OCI-LY1 (cell line): ENCODE data around the gene COL16A1.

ENCODE experiments used
- H2AFZ ChIP-seq: fragments of 200-600 bp; sonication (generic), shearing (Covaris generic); 2 replicates; pipeline ENCODE4 v1.6.0; 2014; ENCODE audit warnings: antibody characterized with exemption, mild to moderate bottlenecking, low read length
- H3F3A ChIP-seq: fragments of 200-600 bp; sonication (generic), shearing (Covaris generic); 2 replicates; pipeline ENCODE4 v1.6.0; 2014; ENCODE audit warnings: mild to moderate bottlenecking, antibody characterized with exemption, low read length, moderate library complexity; ENCODE audit not compliant: insufficient read depth
- H3K27ac ChIP-seq: fragments of 200-600 bp; sonication (generic); 2 replicates; pipeline ENCODE4 v1.5.1; 2014; ENCODE audit warnings: low read length, mixed run types, mild to moderate bottlenecking, low read depth; ENCODE audit not compliant: poor library complexity, severe bottlenecking
- H3K27me3 ChIP-seq: fragments of 200-600 bp; sonication (generic); 2 replicates; pipeline ENCODE4 v1.6.0; 2014; ENCODE audit warnings: antibody characterized with exemption, mild to moderate bottlenecking, low read length, moderate library complexity; ENCODE audit not compliant: insufficient read depth
- H3K36me3 ChIP-seq: fragments of 200-600 bp; sonication (generic); 2 replicates; pipeline ENCODE4 v1.6.1; 2014; ENCODE audit warnings: mild to moderate bottlenecking, antibody characterized with exemption, low read length, moderate library complexity, mixed read lengths; ENCODE audit not compliant: insufficient read depth
- H3K4me1 ChIP-seq: fragments of 200-600 bp; sonication (generic); 2 replicates; pipeline ENCODE4 v1.5.1; 2014; ENCODE audit warnings: mild to moderate bottlenecking, low read length, moderate library complexity; ENCODE audit not compliant: insufficient read depth, severe bottlenecking
- H3K4me2 ChIP-seq: fragments of 200-600 bp; sonication (generic), shearing (Covaris generic); 2 replicates; pipeline ENCODE4 v1.6.1; 2014; ENCODE audit warnings: low read length
- H3K4me3 ChIP-seq: fragments of 200-600 bp; sonication (generic); 2 replicates; pipeline ENCODE4 v1.5.1; 2014; ENCODE audit warnings: low read length, low read depth, mild to moderate bottlenecking, mixed read lengths; ENCODE audit not compliant: poor library complexity, severe bottlenecking
- H3K79me2 ChIP-seq: fragments of 200-600 bp; shearing (Covaris generic); 2 replicates; pipeline ENCODE4 v1.6.1; 2016; ENCODE audit warnings: mixed run types, low read length, mixed read lengths; ENCODE audit not compliant: insufficient read depth
- H3K9ac ChIP-seq: fragments of 200-600 bp; sonication (generic), shearing (Covaris generic); 2 replicates; pipeline ENCODE4 v1.6.1; 2014; ENCODE audit warnings: mild to moderate bottlenecking, low read length, mixed read lengths
- H3K9me2 ChIP-seq: fragments of 200-600 bp; sonication (generic), shearing (Covaris generic); 2 replicates; pipeline ENCODE4 v1.6.1; 2014; ENCODE audit warnings: low read depth, mild to moderate bottlenecking, low read length, mixed read lengths
- H3K9me3 ChIP-seq: fragments of 200-600 bp; shearing (Covaris generic); 2 replicates; pipeline ENCODE4 v1.6.1; 2014; ENCODE audit warnings: low read length, mixed read lengths
- H4K20me1 ChIP-seq: fragments of 200-600 bp; sonication (generic), shearing (Covaris generic); 2 replicates; pipeline ENCODE4 v1.6.0; 2016; ENCODE audit warnings: mild to moderate bottlenecking, low read length; ENCODE audit not compliant: insufficient read depth
- CTCF ChIP-seq: fragments of 200-600 bp; sonication (generic), shearing (Covaris generic); IDR thresholded peaks from 2 replicates; pipeline ENCODE4 v1.5.1; 2017; ENCODE audit warnings: mild to moderate bottlenecking, antibody characterized with exemption, low read length, moderate library complexity, mixed read lengths
- EZH2 ChIP-seq: fragments of 200-600 bp; sonication (generic), shearing (Covaris generic); IDR thresholded peaks from 2 replicates; pipeline ENCODE4 v1.8.0; 2017; ENCODE audit warnings: borderline replicate concordance, mixed run types, mild to moderate bottlenecking, antibody characterized with exemption, low read length, moderate library complexity, mixed read lengths

COL16A1 gene

GRCh38 chr1:31703431-31704270 is at the start of gene COL16A1:
Gene COL16A1, minus strand, starts transcription at chr1:31704017. Its CDS starts 1,824 bp downstream, at chr1:31702193.
- Histone ChIP-seq H2AFZ (no peak within 1 kb of the TSS), H3K4me3 (no peak within 1 kb of the TSS), H3K4me1 (peaks cover 3% of the 10 kb centered on the region)

DNA sequence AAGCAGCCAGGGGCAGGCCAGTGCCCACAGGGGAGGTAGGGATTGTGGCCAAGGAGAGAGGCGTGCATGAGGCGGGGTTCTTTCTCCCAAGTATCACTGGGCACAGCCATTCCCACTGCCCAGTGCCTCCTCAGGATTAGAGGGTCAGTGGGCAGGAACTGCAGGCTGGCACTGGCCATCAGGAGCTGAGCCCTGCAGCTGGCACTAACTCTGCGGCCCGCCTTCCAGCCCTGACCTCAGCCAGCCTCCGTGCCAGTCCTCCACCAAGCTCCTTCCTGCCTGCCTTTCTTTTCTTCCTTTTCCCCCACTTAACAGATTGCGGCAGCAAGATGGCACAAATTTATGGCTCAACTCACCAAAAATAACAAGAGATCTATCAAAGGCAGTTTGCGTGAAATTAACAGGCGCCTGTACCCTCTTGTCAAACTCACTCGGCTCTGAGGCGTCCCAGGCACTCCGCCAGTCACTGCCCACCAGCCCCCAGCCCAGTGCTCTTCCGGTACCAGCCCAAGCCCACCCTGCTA is 49.2 kb upstream of the COL16A1 start:
- no peaks in the 10 kb centered on the region for H4K20me1 ChIP-seq
- H3K27me3 ChIP-seq: peaks cover 6% of the 10 kb centered on the region; the same call in 1 of the 2 replicates
- no peak for TF ChIP-seq EZH2
- no peak for TF ChIP-seq CTCF
- no peaks in the 10 kb centered on the region for H3K4me1 ChIP-seq
- no peak overlapping the region for H3K4me2 ChIP-seq
- H3K9me2 ChIP-seq: no peaks in the 10 kb centered on the region
- no peaks in the 10 kb centered on the region for H3F3A ChIP-seq
- no peak overlapping the region for H3K9ac ChIP-seq
- H3K27ac ChIP-seq: no peak overlapping the region
- H3K36me3 ChIP-seq: no peaks in the 10 kb centered on the region
- H3K79me2 ChIP-seq: no peaks in the 10 kb centered on the region
- H3K4me3 ChIP-seq: no peak overlapping the region
- no peaks in the 10 kb centered on the region for H3K9me3 ChIP-seq
- H2AFZ ChIP-seq: no peak overlapping the region

More at GRCh38 chr1:31703431-31704270, at the start of gene COL16A1:
- Histone ChIP-seq H3F3A (no peaks in the 10 kb centered on the region), H3K9ac (no peak within 1 kb of the TSS), H3K9me3 (no peaks in the 10 kb centered on the region), H3K9me2 (no peaks in the 10 kb centered on the region), H3K36me3 (no peaks in the 10 kb centered on the region), H3K79me2 (no peaks in the 10 kb centered on the region), H3K4me2 (no peak within 1 kb of the TSS), H4K20me1 (no peaks in the 10 kb centered on the region), H3K27ac (no peak within 1 kb of the TSS), H3K27me3 (peaks cover 7% of the 10 kb centered on the region; the same call in 1 of the 2 replicates)
- TF ChIP-seq CTCF (no peak), EZH2 (no peak)

DNA sequence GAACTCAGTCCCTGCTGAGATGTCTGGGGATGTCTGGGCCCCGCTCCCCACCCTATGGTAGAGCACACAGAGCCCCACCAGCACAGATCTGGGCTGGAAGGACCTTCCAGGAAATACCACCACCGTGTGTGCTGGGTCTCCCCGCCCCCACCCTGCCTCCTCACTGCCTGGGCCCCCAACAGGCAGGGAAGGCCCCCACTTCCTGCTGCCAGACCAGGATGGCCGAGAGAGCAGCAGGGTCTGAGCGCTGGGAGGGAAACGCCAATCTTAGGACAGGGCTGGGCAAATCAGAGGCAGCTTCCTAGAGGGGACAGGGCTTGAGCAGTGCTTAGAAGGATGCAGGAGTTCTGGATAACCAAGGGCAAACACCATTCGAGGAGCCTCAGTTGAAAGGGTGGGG is 48.4 kb upstream of the COL16A1 start:
- Histone ChIP-seq H3K9me2 (no peaks in the 10 kb centered on the region), H2AFZ (no peak overlapping the region), H3K27ac (no peak overlapping the region), H3K9me3 (no peaks in the 10 kb centered on the region), H3K9ac (no peak overlapping the region), H3K27me3 (peaks cover 6% of the 10 kb centered on the region; the same call in 1 of the 2 replicates), H3K79me2 (no peaks in the 10 kb centered on the region), H4K20me1 (no peaks in the 10 kb centered on the region), H3K4me1 (no peaks in the 10 kb centered on the region), H3K4me2 (no peak overlapping the region), H3F3A (no peaks in the 10 kb centered on the region), H3K36me3 (no peaks in the 10 kb centered on the region), H3K4me3 (no peak overlapping the region)
- TF ChIP-seq EZH2: no peak
- TF ChIP-seq CTCF: no peak
